ENCODE data around the gene FHOD3. TPM values are rescaled to one million over a fixed set of nuclear protein-coding genes. Genes with fewer than 3 reads are reported as not detected.

FHOD3 gene
- total RNA-seq, 1 donor from 2014 or later = 2.5 TPM

DNA sequence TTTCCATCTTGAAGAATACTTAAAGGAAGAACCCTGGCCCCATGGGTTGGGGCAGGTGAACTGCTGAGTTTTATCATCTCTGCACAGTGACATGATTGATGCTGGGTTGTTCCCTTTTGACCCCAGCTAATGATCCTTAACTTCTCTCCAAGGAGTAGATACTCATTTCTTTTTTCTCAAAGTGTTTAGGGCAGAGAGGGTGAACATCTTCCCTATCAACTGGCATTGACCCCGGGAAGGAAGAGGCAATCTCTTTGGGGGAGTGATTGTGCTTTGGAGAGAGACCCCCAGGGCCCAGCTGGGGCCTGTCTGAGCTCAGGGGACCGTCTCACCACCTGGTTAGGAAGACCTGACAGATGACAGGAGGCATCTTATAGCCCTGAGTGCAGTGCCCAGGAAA is 190.6 kb downstream of the FHOD3 start:
- intact Hi-C loops (cut with DNase I) = no loop called here
- no peak for DNase-seq
- no peaks in the 10 kb centered on the region for H3K4me1 ChIP-seq
- H3K27ac ChIP-seq = no peak overlapping the region
- H3K9me3 ChIP-seq = no peaks in the 10 kb centered on the region
- TF ChIP-seq, protein P1, sequence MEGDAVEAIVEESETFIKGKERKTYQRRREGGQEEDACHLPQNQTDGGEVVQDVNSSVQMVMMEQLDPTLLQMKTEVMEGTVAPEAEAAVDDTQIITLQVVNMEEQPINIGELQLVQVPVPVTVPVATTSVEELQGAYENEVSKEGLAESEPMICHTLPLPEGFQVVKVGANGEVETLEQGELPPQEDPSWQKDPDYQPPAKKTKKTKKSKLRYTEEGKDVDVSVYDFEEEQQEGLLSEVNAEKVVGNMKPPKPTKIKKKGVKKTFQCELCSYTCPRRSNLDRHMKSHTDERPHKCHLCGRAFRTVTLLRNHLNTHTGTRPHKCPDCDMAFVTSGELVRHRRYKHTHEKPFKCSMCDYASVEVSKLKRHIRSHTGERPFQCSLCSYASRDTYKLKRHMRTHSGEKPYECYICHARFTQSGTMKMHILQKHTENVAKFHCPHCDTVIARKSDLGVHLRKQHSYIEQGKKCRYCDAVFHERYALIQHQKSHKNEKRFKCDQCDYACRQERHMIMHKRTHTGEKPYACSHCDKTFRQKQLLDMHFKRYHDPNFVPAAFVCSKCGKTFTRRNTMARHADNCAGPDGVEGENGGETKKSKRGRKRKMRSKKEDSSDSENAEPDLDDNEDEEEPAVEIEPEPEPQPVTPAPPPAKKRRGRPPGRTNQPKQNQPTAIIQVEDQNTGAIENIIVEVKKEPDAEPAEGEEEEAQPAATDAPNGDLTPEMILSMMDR (IDR thresholded peaks at IDR 0.05) = no peak
- no peak for ATAC-seq
- H3K4me3 ChIP-seq = no peak overlapping the region
- H3K36me3 ChIP-seq = no peaks in the 10 kb centered on the region
- no peaks in the 10 kb centered on the region for H3K27me3 ChIP-seq (ENCODE audit: low read depth)

DNA sequence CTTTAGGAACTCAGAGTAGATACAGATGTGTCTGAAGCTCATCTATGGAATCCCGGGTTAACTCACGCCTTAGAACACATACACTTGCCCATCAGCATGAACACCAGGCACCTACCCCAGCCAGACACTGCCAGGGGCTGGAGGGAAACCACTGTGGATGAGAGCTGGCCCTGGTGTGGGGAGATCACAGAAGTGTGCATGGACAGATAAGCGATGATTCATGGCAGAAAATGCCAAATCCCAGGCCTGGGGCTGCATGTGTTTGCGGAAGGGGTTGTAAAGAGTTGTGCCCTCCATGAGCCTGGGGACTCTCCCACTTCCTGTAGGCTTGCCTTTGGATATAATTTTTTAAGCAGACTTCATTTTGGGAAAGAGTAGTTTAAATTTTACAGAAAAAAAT is 193.4 kb downstream of the FHOD3 start:
- TF ChIP-seq, protein P1 (IDR thresholded peaks at IDR 0.05) = no peak
- intact Hi-C loops (cut with DNase I) = no loop called here
- no peaks in the 10 kb centered on the region for H3K27me3 ChIP-seq (ENCODE audit: low read depth)
- H3K27ac ChIP-seq = no peak overlapping the region
- H3K36me3 ChIP-seq = no peaks in the 10 kb centered on the region
- no peak for DNase-seq
- H3K9me3 ChIP-seq = no peaks in the 10 kb centered on the region
- no peaks in the 10 kb centered on the region for H3K4me1 ChIP-seq
- no peak overlapping the region for H3K4me3 ChIP-seq
- ATAC-seq = no peak

DNA sequence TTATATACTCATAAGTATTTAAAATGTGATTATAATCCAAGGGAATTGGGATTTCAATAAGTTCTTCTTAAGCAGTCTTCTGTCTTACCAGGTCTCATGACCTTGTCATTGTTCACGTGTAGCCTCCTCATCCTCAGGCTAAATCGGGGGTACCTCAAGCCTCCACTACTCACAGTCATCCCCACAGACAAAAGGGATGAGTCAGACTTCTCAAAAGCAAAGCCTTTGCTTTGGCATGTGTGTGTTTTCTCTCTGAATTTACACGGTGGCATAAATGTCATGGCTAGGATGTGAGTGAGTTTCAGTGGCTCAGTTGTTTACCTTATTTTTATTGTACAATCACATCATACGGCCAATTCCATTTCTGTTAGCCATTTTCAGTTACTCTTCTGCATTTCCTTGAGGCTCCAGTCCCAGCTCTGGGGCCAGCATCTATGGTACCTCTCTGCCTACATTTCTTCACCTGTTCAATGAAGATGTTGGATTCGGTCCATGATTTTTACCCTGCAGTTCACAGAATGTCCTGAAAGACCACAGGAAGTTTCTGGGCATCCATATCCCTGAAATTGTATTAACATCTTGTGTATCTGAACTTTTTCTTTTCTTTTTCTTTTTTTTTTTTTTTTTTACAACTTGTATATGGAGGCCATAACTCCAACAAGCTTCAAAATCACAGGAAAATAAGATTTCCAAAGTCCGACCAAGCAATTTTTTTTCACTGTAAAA is 195.3 kb downstream of the FHOD3 start:
- no peak for ATAC-seq
- H3K4me1 ChIP-seq = no peaks in the 10 kb centered on the region
- no peak overlapping the region for H3K4me3 ChIP-seq
- H3K36me3 ChIP-seq = no peaks in the 10 kb centered on the region
- H3K27ac ChIP-seq = no peak overlapping the region
- H3K27me3 ChIP-seq (ENCODE audit: low read depth) = no peaks in the 10 kb centered on the region
- DNase-seq = no peak
- TF ChIP-seq, protein P1 (IDR thresholded peaks at IDR 0.05) = no peak
- intact Hi-C loops (cut with DNase I) = no loop called here
- H3K9me3 ChIP-seq = no peaks in the 10 kb centered on the region

DNA sequence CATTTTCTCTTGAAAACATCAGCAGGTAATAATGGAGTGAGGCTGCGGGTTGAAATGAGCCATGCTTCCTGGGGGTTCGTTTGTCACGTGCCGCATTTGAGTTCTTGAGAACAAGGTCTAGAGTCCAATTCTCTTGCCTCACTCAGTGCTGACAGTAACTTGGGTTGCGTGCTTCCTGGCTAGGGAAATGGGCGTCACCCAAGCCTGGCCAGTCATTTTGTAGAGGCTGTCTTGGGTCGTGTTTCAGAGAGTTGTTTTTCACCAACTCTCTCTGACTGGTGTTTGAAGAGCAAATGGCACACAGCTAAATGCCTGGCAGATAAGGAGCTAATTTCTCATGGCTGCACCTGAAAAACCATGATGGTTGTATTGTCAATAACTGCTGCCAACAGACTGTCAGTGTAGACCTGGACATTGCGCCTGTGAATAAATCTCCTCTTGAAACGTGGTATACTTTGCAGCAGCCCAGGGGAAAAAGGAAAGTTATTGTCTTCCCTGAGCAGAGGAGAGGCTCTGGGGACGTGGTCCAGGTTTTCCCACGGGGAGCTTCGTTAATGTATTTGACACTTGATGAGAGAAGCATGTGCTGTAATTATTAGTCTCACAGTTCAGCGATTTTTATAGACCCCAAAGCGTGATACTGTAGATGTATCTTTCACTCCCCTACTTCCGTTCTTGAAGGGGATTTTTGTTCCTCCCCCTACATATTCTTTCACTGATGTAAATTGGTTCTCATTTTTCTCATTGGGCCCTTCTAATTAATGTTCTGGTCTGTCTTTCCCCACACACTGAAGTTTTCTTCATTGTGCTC is 196.0 kb downstream of the FHOD3 start:
- no peaks in the 10 kb centered on the region for H3K27me3 ChIP-seq (ENCODE audit: low read depth)
- DNase-seq (no peak), ATAC-seq (no peak)
- intact Hi-C loops (cut with DNase I) = no loop called here
- no peaks in the 10 kb centered on the region for H3K36me3 ChIP-seq
- no peak overlapping the region for H3K4me3 ChIP-seq
- H3K4me1 ChIP-seq = no peaks in the 10 kb centered on the region
- no peaks in the 10 kb centered on the region for H3K9me3 ChIP-seq
- no peak overlapping the region for H3K27ac ChIP-seq
- TF ChIP-seq, protein P1 (IDR thresholded peaks at IDR 0.05) = no peak

DNA sequence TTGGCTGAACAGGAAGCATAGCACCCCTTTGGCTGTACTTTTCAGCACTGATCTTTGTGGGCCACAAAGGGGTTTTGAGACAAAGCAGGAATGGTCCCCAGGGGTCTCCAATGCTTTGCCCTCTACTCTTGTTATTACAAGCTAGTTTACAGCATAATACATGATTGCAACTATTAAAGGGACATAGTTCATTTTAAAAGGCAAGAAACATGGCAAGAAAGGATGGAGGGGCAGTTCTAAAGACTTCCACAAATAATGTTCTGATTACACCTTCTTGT is 196.6 kb downstream of the FHOD3 start:
- TF ChIP-seq, protein P1 (IDR thresholded peaks at IDR 0.05) = no peak
- Histone ChIP-seq H3K9me3 (no peaks in the 10 kb centered on the region), H3K4me3 (no peak overlapping the region), H3K36me3 (no peaks in the 10 kb centered on the region), H3K27ac (no peak overlapping the region), H3K27me3 (ENCODE audit: low read depth) (no peaks in the 10 kb centered on the region), H3K4me1 (no peaks in the 10 kb centered on the region)
- intact Hi-C loops (cut with DNase I) = no loop called here
- ATAC-seq (no peak), DNase-seq (no peak)

Data from lower lobe of right lung (tissue), 2 donors.